NT2/D1 (cell line): ENCODE data around the gene PTK6.
A peak's percentile ranks its signal among the peaks of the same experiment; 100 is the strongest.
"Not testable (repeated sequence)": the region's sequence is repeated elsewhere in the genome, so short reads cannot be mapped to it uniquely, and the experiment has no call there.

ENCODE experiments used
- DNase-seq: peaks from one replicate; pipeline ENCODE4 v3.0.0-alpha.2; 2011; ENCODE audit warnings: low read depth, low spot score
- H3K27me3 ChIP-seq: 2 replicates; pipeline ENCODE4 v1.6.0; 2011; ENCODE audit warnings: mild to moderate bottlenecking; ENCODE audit not compliant: insufficient read length, insufficient read depth
- H3K36me3 ChIP-seq: 2 replicates; pipeline ENCODE4 v1.6.1; 2011; ENCODE audit warnings: mild to moderate bottlenecking, low read length, mixed read lengths; ENCODE audit not compliant: insufficient read depth, insufficient read length
- H3K4me1 ChIP-seq: 2 replicates; pipeline ENCODE4 v1.5.1; 2011; ENCODE audit not compliant: insufficient read depth, insufficient read length
- H3K4me3 ChIP-seq: 2 replicates; pipeline ENCODE4 v1.5.1; 2011; ENCODE audit warnings: low read depth; ENCODE audit not compliant: insufficient read length
- H3K9ac ChIP-seq: 2 replicates; pipeline ENCODE4 v1.6.0; 2011; ENCODE audit warnings: low read depth; ENCODE audit not compliant: insufficient read length
- H3K9me3 ChIP-seq: 2 replicates; pipeline ENCODE4 v1.5.1; 2011; ENCODE audit warnings: mild to moderate bottlenecking, low read length; ENCODE audit not compliant: insufficient read depth
- SUZ12 ChIP-seq: IDR thresholded peaks from 2 replicates; pipeline ENCODE4 v1.6.1; 2011; ENCODE audit not compliant: insufficient read length, insufficient read depth; ENCODE audit errors: extremely low read depth
- YY1 ChIP-seq: IDR thresholded peaks from 2 replicates; pipeline ENCODE4 v1.6.1; 2011; ENCODE audit not compliant: insufficient read length, insufficient read depth
- ZNF274 ChIP-seq: IDR thresholded peaks from 2 replicates; pipeline ENCODE4 v1.6.1; 2011; ENCODE audit warnings: mild to moderate bottlenecking, low read depth, low read length

PTK6 gene

DNA sequence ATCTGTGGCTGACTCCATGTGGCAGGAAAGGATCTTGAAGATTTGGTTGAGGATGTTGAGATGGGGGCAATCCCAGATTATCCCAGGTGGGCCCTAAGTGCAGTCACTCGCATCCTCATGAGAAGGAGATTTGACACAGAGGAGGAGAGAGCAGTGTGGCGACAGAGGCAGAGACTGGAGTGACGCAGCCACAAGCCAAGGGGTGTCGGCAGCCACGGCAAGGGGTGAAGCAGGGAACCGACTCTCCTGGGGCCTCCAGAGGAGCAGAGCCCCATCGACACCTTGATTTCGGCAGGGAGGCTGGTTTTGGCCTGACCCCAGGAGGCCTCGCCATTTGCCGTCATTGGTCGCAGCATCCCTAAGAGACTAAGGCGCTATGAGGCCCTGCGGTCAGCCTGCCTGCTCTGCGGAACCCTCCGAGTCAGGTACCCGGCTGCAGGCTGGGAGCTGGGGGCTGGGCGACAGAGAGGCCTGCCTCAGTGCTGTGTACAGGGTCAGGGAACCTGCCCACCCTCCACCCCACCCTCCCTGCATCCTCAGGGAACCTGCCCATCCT is 50.8 kb downstream of the PTK6 start:
- Histone ChIP-seq H3K4me3 (no peak overlapping the region), H3K4me1 (peaks cover 26% of the 10 kb centered on the region), H3K9ac (no peak overlapping the region), H3K27me3 (no peaks in the 10 kb centered on the region), H3K9me3 (no peaks in the 10 kb centered on the region), H3K36me3 (peaks cover 32% of the 10 kb centered on the region)
- DNase-seq: no peak
- TF ChIP-seq YY1 (no peak), SUZ12 (no peak), ZNF274 (no peak)

DNA sequence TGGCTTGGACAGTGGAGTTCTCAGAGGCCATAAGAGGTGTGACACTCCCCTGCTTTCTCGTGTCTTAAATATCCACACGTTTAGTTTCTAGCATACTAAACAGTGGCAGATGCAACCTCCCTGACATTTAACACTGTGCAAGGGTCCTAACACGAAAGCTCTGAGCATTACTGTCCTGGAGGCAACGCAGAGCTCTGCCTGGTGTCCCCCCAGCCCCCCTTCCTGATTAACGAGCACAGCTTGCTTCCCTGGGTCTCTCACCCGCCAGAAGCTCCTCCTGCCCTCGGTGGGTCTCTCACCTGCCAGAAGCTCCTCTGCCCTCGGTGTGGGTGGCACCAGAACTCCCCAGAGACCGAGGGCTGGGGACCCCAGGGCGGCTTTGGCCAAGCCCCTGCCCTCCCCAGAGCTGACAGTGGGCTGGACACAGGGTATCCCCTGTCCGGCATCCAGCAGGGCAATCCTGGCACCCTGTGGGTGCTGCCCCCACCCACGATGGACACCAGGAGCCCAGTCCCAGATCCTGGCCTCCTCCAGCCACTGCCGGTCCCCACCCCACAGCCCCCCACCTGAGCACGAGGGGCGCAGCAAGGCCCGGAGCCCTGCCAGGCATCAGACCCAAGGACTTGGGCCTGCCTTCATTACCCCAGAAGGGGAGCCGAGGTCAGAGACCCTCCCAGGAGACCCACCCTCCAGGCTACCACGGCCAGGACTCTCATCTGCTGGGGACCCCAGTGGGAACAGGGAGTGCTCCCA is 52.3 kb downstream of the PTK6 start:
- peaks cover 31% of the 10 kb centered on the region for H3K4me1 ChIP-seq
- no peak for DNase-seq
- TF ChIP-seq YY1: no peak
- TF ChIP-seq ZNF274: no peak
- TF ChIP-seq SUZ12: no peak
- peak overlapping the region; percentile 70 for H3K9ac ChIP-seq
- H3K9me3 ChIP-seq: no peaks in the 10 kb centered on the region
- no peak overlapping the region for H3K4me3 ChIP-seq
- no peaks in the 10 kb centered on the region for H3K27me3 ChIP-seq
- H3K36me3 ChIP-seq: peaks cover 20% of the 10 kb centered on the region

DNA sequence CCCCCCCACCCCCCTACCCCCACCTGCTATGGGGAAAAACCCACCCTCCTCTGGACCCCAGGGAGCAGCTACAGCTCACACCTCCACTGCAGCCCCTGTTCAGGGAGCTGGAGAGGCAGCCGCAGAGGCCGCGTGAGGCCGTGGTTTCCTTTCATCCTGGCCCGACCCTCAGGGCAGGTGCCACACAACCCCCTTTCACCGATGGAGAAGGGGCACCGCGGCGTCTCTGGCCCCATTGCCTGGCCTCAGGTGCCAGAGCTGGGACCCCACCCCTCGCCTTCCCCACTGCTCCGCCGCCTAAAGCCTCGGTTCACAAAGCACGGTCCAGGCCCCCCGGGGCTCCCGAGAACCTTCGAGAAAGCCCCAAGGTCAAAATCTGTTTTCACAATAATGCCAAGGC is 52.9 kb downstream of the PTK6 start:
- no peak overlapping the region for H3K4me3 ChIP-seq
- no peak for DNase-seq
- peaks cover 31% of the 10 kb centered on the region for H3K4me1 ChIP-seq
- TF ChIP-seq ZNF274: no peak
- no peak for TF ChIP-seq YY1
- no peak for TF ChIP-seq SUZ12
- peaks cover 16% of the 10 kb centered on the region for H3K36me3 ChIP-seq
- peak overlapping the region; percentile 57 for H3K9ac ChIP-seq
- H3K9me3 ChIP-seq: no peaks in the 10 kb centered on the region
- H3K27me3 ChIP-seq: no peaks in the 10 kb centered on the region

DNA sequence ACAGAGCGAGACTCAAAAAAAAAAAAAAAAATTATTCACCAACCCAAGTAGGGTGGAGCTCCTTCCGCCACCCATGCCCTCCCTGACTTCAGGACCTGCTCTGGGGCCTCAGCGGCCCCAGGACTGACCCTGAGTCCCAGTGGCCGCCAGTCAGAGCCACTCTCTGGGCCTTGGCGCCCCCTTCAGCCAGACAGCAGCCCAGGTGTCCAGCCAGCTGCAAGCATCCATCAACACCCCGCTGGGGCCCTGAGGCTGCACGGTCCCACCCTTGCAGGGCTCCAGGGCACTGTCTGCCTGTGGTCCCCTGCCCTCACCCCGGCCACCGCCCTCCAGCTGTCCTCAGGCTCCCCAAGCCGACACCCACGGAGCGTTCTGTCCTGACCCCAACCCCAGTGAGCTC is 53.3 kb downstream of the PTK6 start:
- H3K9me3 ChIP-seq: no peaks in the 10 kb centered on the region
- no peak for DNase-seq
- H3K4me1 ChIP-seq: peaks cover 31% of the 10 kb centered on the region
- H3K27me3 ChIP-seq: no peaks in the 10 kb centered on the region
- H3K9ac ChIP-seq: no peak overlapping the region
- H3K36me3 ChIP-seq: peaks cover 12% of the 10 kb centered on the region
- TF ChIP-seq ZNF274: no peak
- TF ChIP-seq YY1: no peak
- TF ChIP-seq SUZ12: no peak
- no peak overlapping the region for H3K4me3 ChIP-seq

DNA sequence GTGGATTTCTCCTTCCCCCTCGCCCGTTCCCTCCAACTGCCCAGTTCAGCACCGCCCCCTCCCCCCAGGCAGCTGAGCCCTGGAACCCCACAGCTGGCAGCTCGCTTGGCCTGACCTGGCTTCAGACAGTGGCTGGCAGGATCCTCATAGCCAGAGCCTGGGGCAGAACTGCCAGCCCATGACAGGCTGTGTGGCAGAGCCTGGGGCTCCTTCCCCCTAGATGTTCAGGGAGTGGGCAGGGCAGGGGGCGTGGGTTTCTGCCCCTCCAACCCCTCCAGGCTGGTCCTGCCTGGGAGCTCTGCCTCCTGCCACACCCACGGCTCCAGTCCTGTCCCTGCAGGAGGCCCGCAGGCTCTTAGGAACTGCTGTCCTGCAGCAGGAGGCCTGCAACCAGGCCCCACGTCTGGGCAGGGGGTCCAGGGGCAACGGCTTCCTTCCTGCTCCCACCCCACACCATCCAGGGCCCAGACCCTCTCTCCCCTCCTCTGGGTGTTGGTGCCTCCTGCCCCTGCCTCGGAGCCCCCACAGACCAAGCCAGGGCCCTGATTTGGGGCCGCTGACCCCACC is 55.1 kb downstream of the PTK6 start:
- Histone ChIP-seq H3K27me3 (no peaks in the 10 kb centered on the region), H3K9ac (peak overlapping the region; percentile 57)
- TF ChIP-seq YY1 (no peak), ZNF274 (no peak), SUZ12 (no peak)

DNA sequence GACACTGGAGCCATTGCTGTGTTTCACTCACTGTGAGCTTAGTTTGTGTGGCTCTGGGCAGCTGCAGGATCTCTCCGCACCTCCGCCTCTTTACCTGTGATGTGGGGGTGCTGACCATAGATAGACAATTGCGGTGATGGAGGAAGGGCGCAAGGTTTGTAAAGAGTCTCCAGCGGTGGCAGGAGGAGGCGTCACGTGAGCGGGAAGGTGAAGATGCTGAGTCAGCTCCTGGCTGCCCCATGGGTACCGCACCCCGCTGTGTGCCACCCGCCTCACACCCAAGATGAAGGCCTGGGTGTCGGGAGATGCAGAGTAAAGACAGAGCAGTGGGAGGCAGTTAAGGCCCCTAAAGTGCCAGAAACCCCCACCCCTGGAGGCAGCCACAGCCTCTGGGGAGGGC is 55.7 kb downstream of the PTK6 start:
- Histone ChIP-seq H3K36me3 (no peaks in the 10 kb centered on the region), H3K4me3 (no peak overlapping the region), H3K4me1 (peaks cover 38% of the 10 kb centered on the region), H3K9ac (peak overlapping the region; percentile 57), H3K27me3 (no peaks in the 10 kb centered on the region), H3K9me3 (no peaks in the 10 kb centered on the region)
- no peak for DNase-seq
- no peak for TF ChIP-seq YY1

More for the DNA sequence above, 55.1 kb downstream of the PTK6 start:
- peaks cover 37% of the 10 kb centered on the region for H3K4me1 ChIP-seq
- no peaks in the 10 kb centered on the region for H3K9me3 ChIP-seq
- H3K36me3 ChIP-seq: no peaks in the 10 kb centered on the region
- DNase-seq: no peak
- H3K4me3 ChIP-seq: no peak overlapping the region

DNA sequence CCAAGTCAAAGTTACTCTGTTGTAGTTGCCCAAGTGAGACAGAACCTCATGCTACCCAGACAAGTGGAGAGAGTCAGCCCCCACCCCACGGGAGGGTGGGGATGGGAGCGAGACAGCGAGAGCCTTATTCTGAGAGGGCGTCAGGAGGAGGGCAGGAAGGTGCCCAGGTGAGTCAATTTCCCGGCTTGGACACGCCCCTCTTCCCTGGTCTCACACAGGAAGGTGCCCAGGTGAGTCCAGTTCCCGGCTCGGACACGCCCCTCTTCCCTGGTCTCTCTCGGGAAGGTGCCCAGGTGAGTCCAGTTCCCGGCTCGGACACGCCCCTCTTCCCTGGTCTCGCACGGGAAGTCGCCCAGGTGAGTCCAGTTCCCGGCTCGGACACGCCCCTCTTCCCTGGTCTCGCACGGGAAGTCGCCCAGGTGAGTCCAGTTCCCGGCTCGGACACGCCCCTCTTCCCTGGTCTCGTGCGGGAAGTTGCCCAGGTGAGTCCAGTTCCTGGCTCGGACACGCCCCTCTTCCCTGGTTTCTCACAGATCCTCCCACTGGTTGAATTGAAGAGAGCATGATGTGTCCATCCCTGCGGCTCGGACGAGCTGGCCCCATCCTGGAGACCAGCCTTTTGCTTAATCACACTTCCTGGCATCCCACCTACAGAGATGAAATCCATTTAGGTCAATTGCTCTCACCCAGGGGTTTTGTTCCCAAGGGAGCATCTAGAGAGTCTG is 57.3 kb downstream of the PTK6 start:
- peaks cover 12% of the 10 kb centered on the region for H3K27me3 ChIP-seq
- peaks cover 35% of the 10 kb centered on the region for H3K4me1 ChIP-seq
- DNase-seq, H3K4me3 ChIP-seq, H3K9me3 ChIP-seq, H3K36me3 ChIP-seq, H3K9ac ChIP-seq: not testable (repeated sequence)
